Renal pelvis (tissue), 12 donors: Measurements from ENCODE around the gene FBXO28. TPM values are rescaled to one million over a fixed set of nuclear protein-coding genes. Genes with fewer than 3 reads are reported as not detected.
"Not testable (repeated sequence)": the region's sequence is repeated elsewhere in the genome, so short reads cannot be mapped to it uniquely, and the experiment has no call there.

Experiments used
- DNase-seq: peaks from one replicate; pipeline ENCODE4 v3.0.0-alpha.2; 2013
- long read RNA-seq, 16 experiments: transcript quantifications; one replicate each; lab custom pipeline, GENCODE V29; 2026
- polyA plus RNA-seq, 3 donors: library from polyadenylated mRNA; unstranded; fragments of 120-200 nt; gene quantifications; one replicate each; pipeline ENCODE4 v1.2.1, GENCODE V29; 2013; ENCODE audit not compliant: insufficient read length in 3 of 3

Gene FBXO28
- polyA plus RNA-seq: 10 to 100 TPM; 29.3 to 33.7 (median 33.4) TPM
- long read RNA-seq, donor 1, full-length matches to known transcripts: 12 of 12 reads
- long read RNA-seq, donor 1, partial matches to known transcripts: 0 of 12 reads
- long read RNA-seq, donor 1, other reads (novel, unspliced or antisense): 0 of 12 reads
- long read RNA-seq, donor 2, full-length matches to known transcripts: 5 of 5 reads
- long read RNA-seq, donor 2, partial matches to known transcripts: 0 of 5 reads
- long read RNA-seq, donor 2, other reads (novel, unspliced or antisense): 0 of 5 reads
- long read RNA-seq, donor 3, full-length matches to known transcripts: 10 of 17 reads
- long read RNA-seq, donor 3, partial matches to known transcripts: 7 of 17 reads
- long read RNA-seq, donor 3, other reads (novel, unspliced or antisense): 0 of 17 reads
- long read RNA-seq, donor 4, partial matches to known transcripts: 0 of 1 reads
- long read RNA-seq, donor 4, other reads (novel, unspliced or antisense): 0 of 1 reads
- long read RNA-seq, donor 5, full-length matches to known transcripts: 2 of 2 reads
- long read RNA-seq, donor 5, partial matches to known transcripts: 0 of 2 reads
- long read RNA-seq, donor 5, other reads (novel, unspliced or antisense): 0 of 2 reads
- long read RNA-seq, donor 6, full-length matches to known transcripts: 9 of 9 reads
- long read RNA-seq, donor 6, partial matches to known transcripts: 0 of 9 reads
- long read RNA-seq, donor 6, other reads (novel, unspliced or antisense): 0 of 9 reads
- long read RNA-seq, donor 7, full-length matches to known transcripts: 7 of 7 reads
- long read RNA-seq, donor 7, partial matches to known transcripts: 0 of 7 reads
- long read RNA-seq, donor 7, other reads (novel, unspliced or antisense): 0 of 7 reads
- long read RNA-seq, donor 8, full-length matches to known transcripts: 5 of 5 reads
- long read RNA-seq, donor 8, partial matches to known transcripts: 0 of 5 reads
- long read RNA-seq, donor 8, other reads (novel, unspliced or antisense): 0 of 5 reads
- long read RNA-seq, donor 9, full-length matches to known transcripts: 16 of 16 reads
- long read RNA-seq, donor 9, partial matches to known transcripts: 0 of 16 reads
- long read RNA-seq, donor 9, other reads (novel, unspliced or antisense): 0 of 16 reads
- long read RNA-seq, donor 10, full-length matches to known transcripts: 10 of 10 reads
- long read RNA-seq, donor 10, partial matches to known transcripts: 0 of 10 reads
- long read RNA-seq, donor 10, other reads (novel, unspliced or antisense): 0 of 10 reads
- long read RNA-seq, donor 11, full-length matches to known transcripts: 10 of 10 reads
- long read RNA-seq, donor 11, partial matches to known transcripts: 0 of 10 reads
- long read RNA-seq, donor 11, other reads (novel, unspliced or antisense): 0 of 10 reads
- long read RNA-seq, donor 12, full-length matches to known transcripts: 19 of 19 reads
- long read RNA-seq, donor 12, partial matches to known transcripts: 0 of 19 reads
- long read RNA-seq, donor 12, other reads (novel, unspliced or antisense): 0 of 19 reads
- long read RNA-seq, donor 13, full-length matches to known transcripts: 6 of 6 reads
- long read RNA-seq, donor 13, partial matches to known transcripts: 0 of 6 reads
- long read RNA-seq, donor 13, other reads (novel, unspliced or antisense): 0 of 6 reads
- long read RNA-seq, donor 14: 0 reads
- long read RNA-seq, donor 15, full-length matches to known transcripts: 7 of 7 reads
- long read RNA-seq, donor 15, partial matches to known transcripts: 0 of 7 reads
- long read RNA-seq, donor 15, other reads (novel, unspliced or antisense): 0 of 7 reads
- long read RNA-seq, donor 16, full-length matches to known transcripts: 8 of 8 reads
- long read RNA-seq, donor 16, partial matches to known transcripts: 0 of 8 reads
- long read RNA-seq, donor 16, other reads (novel, unspliced or antisense): 0 of 8 reads

GRCh38 chr1:224113918-224114786 lies at the start of gene FBXO28:
Gene FBXO28, plus strand, starts transcription at chr1:224114111. Its CDS starts 19 bp downstream, at chr1:224114130.
- peak; percentile 97 for DNase-seq

GRCh38 chr1:224064150-224064549 lies 49.8 kb upstream of the FBXO28 start:
- DNase-seq: no peak

- no peak for DNase-seq
Observed at GRCh38 chr1:224065455-224065854, 48.5 kb upstream of the FBXO28 start.

DNA sequence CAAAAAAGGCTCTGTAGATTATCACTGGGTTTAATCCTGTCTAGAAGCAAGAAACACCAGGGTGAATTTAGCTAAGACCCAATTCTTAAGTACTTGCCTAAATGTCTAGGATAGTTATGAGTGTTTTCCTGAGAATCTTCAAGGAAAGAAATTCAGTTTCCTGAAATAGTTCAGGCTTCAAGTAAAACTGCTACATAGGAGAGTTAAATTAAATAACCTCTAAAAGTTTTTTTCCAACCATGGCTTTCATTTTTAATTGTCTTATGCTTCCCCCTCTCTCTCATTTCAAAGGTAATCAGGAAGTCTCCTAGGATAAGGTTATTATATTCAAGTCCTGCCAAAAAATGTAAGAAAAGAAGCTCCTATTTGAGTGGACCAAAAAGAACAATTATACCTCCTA lies 46.7 kb upstream of the FBXO28 start:
- DNase-seq: no peak

DNA sequence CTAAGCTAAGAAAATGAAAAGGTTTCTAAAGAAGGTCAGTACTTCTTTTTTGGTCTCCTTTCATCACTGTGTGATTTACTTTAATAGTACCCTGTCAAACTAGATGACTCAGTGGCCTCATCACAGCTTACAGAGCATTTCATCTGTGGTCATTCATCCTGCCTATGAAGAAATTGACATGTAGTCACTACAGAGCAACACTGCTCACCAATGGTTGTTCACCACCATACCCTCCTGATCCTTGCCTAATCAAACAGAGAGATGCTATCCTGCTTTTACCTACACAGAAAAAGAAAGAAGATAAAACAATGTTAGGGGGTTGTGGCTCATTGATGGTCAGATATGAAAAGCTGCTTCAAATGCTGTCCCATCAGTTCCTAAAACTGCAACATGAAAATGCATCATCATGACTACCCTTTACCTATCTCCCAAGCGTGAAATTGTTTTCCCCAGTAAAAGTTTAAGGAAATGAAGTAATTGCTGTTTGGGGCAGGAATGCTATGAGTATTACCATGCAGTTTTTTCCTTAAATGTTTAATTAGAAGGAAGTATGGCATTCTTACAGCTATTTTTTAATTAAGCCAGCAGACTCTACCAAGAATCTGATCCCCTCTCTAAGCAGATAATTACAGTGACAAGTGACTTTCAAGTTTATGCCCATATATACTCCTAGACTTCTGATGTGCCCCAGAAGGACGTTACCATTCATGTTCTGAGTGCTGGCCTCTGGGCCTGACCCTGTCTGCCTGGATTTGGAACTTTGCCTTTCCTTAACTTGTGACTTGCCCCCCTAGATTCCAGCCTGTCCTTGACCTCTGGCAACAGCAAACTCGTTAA lies 46.1 kb upstream of the FBXO28 start:
- no peak for DNase-seq

- DNase-seq: no peak
Observed at GRCh38 chr1:224068458-224069072, 45.3 kb upstream of the FBXO28 start.

DNA sequence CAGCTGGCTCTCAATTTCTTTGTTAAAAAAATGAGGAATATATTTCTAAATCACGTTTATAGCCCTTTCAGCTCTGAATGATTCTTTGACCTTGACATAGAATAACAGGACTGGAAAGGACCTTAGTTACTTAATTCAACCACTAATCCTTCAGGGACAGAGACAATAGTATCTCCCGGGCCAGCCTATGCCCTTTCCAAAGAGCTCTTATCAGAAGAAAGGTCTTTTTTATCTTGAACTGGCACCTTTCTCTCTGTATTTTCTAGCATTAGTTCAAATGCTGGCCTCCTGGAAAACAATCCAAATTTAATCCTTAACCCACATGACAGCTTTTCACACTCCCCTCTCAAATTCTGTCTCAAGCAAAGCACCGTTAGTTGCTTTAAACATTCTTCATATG lies 44.8 kb upstream of the FBXO28 start:
- no peak for DNase-seq

GRCh38 chr1:224070521-224070920 lies 43.4 kb upstream of the FBXO28 start:
- DNase-seq: no peak

DNA sequence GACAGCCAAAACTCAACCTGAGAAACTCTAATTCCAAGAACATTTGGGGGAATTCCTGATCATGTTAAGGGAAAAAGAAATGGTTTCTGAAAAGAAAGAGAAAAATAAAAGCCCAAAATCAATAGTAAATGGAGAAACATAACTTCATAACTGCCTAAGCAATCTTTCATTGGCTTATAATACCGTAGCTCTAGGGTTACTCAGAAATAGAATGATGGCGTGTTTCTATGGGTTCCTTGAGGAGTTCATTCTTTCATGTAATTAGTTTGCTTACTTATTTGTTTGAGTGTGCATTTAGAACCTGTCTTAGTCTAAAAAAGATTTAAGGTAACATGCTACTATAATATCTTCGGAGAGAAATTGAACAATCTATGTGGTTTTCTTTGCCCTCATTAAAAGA lies 37.5 kb upstream of the FBXO28 start:
- DNase-seq: no peak

DNA sequence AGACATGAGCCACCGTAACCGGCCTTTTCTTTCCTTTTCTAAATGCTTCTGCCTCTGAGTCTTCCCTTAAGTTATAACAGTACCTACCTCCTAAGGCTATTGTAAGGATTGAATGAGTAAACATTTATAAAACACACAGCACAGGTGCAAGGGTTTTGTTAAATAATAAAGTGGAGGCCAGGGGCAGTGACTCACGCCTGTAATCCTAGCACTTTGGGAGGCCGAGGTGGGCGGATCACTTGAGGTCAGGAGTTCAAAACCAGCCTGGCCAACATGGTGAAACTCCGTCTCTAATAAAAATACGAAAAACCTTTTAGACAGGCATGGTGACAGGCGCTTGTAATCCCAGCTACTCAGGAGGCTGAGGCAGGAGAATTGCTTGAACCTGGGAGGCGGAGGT lies 34.3 kb upstream of the FBXO28 start:
- DNase-seq: not testable (repeated sequence)

DNA sequence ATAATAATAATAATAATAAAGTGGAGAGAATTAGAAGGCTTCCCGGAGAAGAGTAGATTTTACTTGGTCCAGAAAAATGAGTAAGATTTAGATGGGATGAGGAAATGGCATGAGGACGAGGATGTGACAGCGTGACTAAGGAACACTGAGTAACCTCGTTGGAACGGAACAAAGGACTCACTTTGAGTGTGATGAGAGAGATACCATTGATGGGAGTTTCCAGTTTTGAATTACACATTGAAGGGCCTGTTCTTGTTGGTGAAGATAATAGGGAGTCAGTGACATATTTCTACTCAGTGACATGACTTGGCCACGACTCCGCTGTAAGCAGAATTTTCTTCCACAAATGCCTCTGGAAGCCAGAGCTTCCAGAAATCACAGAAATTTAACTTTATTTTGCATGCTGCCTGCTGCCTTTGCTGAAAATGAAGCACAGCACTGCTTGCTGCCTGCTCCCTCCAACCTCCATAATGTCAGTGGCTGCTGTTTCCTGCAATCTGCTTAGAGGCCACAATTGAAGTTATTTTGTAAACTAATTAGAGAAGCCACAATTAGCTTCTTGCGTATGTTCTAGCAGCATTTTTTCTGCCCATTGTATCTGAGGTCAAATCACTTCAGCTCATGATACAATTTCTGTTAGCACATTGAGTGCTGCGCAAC lies 33.7 kb upstream of the FBXO28 start:
- no peak for DNase-seq

GRCh38 chr1:224081604-224082003 lies 32.3 kb upstream of the FBXO28 start:
- no peak for DNase-seq

GRCh38 chr1:224082146-224082545 lies 31.8 kb upstream of the FBXO28 start:
- DNase-seq: no peak

DNA sequence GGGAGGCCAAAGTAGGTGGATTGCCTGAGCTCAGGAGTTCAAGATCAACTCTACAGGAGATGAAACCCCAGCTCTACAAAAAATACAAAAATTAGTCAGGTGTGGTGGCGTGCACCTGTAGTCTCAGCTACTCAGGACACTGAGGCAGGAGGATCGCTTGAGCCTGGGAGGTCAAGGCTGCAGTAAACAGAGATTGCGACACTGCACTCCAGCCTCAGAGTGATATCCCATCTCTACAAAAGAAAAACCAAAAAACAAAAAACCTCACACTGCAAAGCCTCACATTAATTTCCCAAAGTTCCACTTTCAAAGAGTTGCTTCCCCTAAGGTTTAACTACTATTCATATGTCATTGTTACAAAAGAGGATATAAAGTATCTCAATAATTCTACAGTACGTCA lies 29.0 kb upstream of the FBXO28 start:
- no peak for DNase-seq

- no peak for DNase-seq
Observed at GRCh38 chr1:224085421-224086108, 28.3 kb upstream of the FBXO28 start.

- DNase-seq: no peak
Observed at GRCh38 chr1:224087286-224087794, 26.6 kb upstream of the FBXO28 start.

GRCh38 chr1:224089583-224089982 lies 24.3 kb upstream of the FBXO28 start:
- no peak for DNase-seq
